HPDE6-E6E7 (cell line): Measurements from ENCODE around the gene ESR2.

ENCODE experiments used
- DNase-seq: peaks from one replicate; pipeline ENCODE4 v3.0.0; 2011; ENCODE audit warnings: missing footprints; ENCODE audit errors: extremely low spot score

Gene ESR2

GRCh38 chr14:64266239-64266638 lies 27.9 kb downstream of the ESR2 start:
- DNase-seq = no peak

- DNase-seq = no peak
These were observed 28.9 kb downstream of the ESR2 start for GRCh38 chr14:64265222-64265621.

- DNase-seq = no peak
These were observed 33.8 kb downstream of the ESR2 start for GRCh38 chr14:64260418-64260817.

- DNase-seq = no peak
These were observed 38.4 kb downstream of the ESR2 start for GRCh38 chr14:64255756-64256155.

GRCh38 chr14:64253672-64254071 lies 40.5 kb downstream of the ESR2 start:
- peak; percentile 21 for DNase-seq

- DNase-seq = no peak
These were observed 44.8 kb downstream of the ESR2 start for GRCh38 chr14:64249363-64249762.

GRCh38 chr14:64248689-64249088 lies 45.5 kb downstream of the ESR2 start:
- DNase-seq = no peak

- DNase-seq = no peak
These were observed 47.0 kb downstream of the ESR2 start for GRCh38 chr14:64247195-64247594.

GRCh38 chr14:64246688-64247087 lies 47.5 kb downstream of the ESR2 start:
- no peak for DNase-seq

GRCh38 chr14:64245491-64245890 lies 48.7 kb downstream of the ESR2 start:
- DNase-seq = no peak

- no peak for DNase-seq
These were observed 49.9 kb downstream of the ESR2 start for GRCh38 chr14:64244279-64244678.

- no peak for DNase-seq
These were observed 55.5 kb downstream of the ESR2 start for GRCh38 chr14:64238631-64239030.

- DNase-seq = no peak
These were observed 56.1 kb downstream of the ESR2 start for GRCh38 chr14:64238049-64238448.

GRCh38 chr14:64235652-64236640 lies 58.2 kb downstream of the ESR2 start:
- no peak for DNase-seq

- no peak for DNase-seq
These were observed 59.1 kb downstream of the ESR2 start for GRCh38 chr14:64234877-64235651.

- DNase-seq = no peak
These were observed 60.5 kb downstream of the ESR2 start for GRCh38 chr14:64233531-64234190.

GRCh38 chr14:64232944-64233343 lies 61.2 kb downstream of the ESR2 start:
- no peak for DNase-seq

GRCh38 chr14:64232095-64232838 lies 61.9 kb downstream of the ESR2 start:
- DNase-seq = no peak

- no peak for DNase-seq
These were observed 64.7 kb downstream of the ESR2 start for GRCh38 chr14:64229489-64229888.

- DNase-seq = no peak
These were observed 66.3 kb downstream of the ESR2 start for GRCh38 chr14:64227856-64228255.

- no peak for DNase-seq
These were observed 68.9 kb downstream of the ESR2 start for GRCh38 chr14:64225151-64225757.
